OCI-M2 (cell line): ENCODE measurements around the gene ARSD.
"Not testable (repeated sequence)": the region's sequence is repeated elsewhere in the genome, so short reads cannot be mapped to it uniquely, and the experiment has no call there.

ENCODE experiments used
- DNase-seq: peaks from one replicate; lab custom pipeline; 2025; ENCODE audit not compliant: unreplicated experiment; lab: John Stamatoyannopoulos, UW

The ARSD gene

DNA sequence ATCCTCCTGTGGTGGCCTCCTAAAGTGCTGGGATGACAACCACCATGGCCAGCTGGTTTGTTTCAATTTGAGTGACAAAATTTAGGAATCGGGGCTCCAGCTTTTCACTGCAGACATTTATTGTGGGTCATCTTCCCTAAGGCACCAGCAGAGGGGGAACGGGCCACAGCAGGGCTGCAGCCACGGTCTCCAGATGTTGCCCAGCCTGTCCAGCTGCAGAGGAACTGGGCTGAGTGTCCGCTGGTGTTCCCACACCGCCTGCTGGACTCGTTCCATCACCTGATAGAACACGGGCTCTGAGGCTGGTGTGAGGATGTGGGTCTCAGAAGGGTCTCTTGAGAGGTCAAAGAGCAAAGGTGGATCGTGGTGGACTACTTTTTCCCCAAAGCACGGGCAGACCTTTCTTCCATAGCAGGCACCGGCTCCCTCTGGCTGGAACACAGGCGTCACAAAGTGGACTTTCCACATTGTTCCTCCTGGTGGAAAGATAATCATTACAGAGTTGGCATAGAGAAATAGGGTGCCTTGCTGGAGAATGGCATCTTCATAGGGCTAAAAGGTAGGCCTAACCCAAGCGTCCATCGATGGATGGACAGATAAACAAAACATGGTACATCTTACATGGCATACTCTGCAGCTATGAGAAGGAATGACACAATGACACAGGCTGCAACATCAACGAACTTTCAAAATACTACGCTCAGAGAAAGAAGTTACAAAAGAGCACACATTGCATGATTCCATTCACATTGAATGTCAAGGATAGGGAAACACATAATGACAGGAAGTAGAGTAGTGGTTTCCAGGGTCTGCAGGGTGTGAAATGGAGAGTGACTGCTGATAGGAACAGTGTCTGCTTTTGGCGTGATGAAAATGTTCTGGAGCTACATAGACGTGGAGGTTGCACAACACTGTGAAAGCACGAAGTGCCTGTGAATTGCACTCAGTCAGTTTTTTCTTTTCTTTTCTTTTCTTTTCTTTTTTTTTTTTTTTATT is 5.9 kb upstream of the ARSD start:
- no peak for DNase-seq

DNA sequence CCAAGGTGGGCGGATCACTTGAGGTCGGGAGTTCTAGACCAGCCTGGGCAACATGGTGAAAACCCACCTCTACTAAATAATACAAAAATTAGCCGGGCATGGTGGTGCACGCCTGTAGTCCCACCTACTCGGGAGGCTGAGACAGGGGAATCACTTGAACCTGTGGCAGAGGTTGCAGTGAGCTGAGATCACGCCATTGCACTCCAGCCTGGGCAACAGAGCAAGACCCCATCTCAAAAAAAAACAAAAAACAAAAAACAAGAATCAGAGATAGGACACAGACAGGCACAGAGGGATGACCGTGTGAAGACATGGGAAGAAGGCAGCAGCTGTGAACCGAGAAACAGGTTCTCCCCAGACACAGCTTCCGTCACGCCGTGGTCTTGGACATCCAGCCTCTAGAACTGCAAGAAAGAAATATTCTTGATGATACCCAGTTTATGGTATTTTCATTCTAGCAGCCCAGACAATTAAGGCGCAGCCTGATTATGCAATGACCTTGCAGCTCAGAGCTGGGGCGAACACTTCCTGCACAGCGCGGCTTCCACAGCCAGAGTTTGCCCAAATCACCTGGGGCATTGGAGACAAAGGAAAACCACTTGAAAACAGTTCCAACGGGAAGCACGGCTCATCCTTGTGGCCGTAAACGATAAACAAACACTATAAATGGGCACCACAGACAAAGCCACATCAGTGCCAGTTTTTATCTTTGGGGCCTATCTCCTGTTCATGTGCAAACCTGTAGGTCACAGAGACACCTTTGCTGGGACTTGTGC is 4.2 kb upstream of the ARSD start:
- DNase-seq, result no peak

DNA sequence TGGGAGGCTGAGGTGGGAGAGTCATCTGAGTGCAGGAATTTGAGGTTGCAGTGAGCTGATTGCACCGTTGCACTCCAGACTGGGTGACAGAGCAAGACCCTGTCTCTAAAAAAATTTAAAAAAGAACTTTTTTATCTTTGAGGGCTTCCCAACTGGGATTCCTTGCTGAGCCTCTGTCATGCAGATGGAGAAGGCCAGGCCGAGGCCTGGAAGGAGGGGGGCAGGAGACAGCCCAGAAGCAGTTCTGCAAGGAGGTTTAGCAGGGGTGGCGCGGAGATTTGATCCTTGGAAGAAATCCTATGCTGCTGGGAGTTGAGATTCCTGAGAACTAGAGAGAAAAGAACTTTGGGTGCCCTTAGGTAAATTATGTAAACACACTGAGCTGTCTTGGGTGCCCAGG is 2.5 kb upstream of the ARSD start:
- no peak for DNase-seq

DNA sequence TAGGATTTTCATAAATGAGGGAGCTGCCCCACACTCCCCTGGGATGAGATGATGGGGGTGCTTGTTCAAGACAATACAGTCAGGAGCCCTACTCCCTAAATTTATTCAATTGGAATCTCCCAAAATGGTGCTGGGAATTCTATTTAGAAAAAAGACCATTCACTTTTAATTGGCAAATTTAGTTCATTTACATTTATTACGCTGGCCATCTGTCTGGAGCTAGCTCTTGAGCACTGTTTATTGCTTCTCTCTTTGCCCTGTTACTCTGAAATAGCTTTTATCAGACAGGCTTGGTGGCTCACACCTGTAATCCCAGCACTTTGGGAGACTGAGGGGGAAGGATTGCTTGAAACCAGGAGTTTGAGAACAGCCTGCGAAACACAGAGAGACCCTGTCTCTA is 2.0 kb upstream of the ARSD start:
- no peak for DNase-seq

DNA sequence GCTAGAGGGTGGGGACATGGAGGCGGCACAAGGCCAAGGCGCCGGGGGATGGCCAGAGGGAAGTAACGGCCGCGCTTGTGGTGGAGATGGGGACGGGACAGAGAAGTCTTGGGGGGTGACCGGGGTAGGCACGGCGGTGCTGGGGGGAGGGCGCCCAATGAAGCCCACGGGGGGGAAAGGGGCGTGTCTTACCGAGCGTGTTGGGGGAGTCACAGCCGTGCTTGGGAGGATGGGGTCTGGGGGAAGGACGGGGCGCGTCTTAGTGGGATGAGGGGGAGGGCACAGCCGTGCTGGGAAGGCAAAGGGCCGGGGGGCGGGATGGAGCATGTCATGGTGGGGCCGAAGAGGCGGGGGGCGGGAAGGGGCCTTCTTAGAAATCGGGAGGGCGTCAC is 952 bp downstream of the ARSD start:
- no peak for DNase-seq

DNA sequence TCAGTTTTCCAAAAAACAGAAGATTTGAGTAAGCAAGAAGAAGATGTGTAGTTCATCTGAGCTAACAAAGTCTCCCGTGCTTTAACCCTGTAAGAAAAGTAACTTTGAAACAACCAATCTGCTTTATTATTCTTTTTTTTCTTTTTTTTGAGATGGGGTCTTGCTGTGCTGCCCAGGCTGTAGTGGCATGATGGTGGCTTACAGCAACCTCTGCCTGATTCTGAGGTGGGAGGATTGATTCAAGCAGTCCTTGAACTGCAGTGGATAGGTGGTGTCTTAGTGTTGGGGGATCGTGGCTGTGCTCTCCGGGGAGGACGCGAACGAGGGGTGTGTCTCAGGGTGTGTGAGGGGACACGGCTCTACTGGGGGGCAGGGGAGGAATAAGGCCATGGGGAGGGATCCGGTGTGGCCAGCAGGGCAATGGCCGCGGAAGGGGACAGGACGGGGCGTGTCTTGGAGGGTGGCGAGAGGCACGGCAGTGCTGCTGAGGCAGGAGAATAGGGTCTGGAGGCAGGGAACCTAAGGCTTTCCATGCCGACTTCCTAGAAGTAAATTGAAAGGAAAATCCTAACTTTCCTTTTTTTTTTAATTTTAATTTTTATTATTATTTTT is 2.4 kb downstream of the ARSD start:
- DNase-seq, result no peak

DNA sequence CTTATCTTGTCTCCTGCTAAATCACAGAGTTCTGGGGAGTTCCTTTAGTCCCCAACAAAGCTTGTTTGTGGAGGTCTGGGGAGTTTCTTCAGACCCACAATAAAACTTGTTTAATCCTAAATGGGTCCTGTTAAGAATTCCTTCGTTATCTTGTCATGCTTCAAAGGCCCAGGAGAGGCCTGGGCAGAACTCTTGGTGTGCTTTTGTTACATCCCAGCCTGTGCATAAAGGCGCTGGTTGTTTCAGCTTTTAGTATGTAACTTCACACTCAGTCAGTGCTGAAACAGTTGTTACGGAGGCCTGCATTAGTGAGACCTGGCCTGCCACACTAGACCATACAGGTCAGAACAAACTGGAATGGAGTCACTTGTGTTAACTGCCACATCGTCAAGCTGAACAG is 2.9 kb downstream of the ARSD start:
- DNase-seq, result not testable (repeated sequence)

DNA sequence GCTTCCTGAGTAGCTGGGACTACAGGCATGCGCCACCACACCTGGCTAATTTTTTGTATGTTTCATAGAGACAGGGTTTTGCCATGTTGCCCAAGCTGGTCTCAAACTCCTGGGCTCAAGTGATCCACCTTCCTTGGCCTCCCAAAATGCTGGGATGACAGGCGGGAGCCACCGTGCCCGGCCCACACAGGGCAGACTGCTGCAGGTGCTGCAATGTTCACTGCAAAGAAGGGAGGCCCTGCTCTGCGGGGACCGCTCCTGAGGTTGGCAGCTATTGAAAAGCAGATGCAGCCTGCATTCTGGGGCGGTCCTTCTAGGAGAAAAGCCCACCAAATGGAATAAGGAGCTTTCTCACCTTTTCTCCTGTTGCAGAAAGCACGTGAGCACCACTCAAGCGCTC is 5.0 kb downstream of the ARSD start:
- no peak for DNase-seq

DNA sequence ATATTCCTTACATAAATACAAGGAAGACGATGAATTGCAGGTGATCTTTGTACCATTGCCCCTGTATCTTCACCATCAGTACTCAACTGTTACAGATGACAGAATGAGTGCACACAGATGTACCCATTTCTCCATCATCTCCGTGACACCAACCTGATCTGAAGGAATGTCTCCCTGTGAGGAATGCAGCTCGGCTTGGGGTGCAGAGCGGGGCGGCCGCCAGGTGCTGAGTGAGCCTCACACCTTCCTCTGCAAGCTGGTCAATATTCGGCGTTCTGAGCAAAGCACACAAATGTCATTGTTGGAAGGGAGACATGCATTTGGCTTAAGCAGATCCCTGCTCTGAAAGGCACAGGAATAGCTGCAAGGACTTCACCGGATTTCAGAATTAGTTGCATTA is 7.4 kb downstream of the ARSD start:
- no peak for DNase-seq

DNA sequence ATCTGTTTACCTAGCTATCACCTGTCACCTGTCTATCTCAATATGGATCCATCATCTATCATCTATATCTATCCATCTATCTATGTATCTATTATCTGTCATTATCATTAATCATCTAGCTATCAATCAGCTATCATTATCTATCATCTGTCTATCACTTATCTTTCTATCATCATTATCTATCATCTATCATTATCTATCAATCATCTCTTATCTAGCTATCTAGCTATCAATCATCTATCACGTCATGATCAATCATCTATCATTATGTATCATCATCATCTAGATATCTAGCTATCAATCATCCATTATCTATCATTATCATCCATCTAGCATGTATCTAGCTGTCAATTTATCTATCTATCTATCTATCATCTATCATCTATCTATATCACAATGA is 7.9 kb downstream of the ARSD start:
- no peak for DNase-seq

DNA sequence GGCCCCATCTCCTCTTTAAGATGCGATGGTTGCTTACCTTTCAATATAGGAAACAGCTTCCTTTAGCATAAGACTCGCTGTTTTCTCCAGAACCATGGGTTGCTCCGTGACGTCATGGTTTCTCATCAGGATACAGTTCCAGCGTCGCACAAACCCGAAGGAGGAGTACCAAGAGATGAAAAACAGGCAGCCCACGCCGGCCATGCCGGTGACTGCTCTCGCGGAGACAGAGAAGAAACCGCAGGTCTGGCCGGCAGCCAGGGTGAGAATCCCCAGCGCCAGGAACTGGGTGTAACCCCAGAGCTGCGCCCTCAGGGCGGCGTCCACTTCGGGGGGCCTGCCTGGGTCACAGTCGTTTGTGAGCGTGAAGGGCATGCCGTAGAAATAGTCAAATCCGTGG is 11.4 kb downstream of the ARSD start:
- DNase-seq, result no peak

DNA sequence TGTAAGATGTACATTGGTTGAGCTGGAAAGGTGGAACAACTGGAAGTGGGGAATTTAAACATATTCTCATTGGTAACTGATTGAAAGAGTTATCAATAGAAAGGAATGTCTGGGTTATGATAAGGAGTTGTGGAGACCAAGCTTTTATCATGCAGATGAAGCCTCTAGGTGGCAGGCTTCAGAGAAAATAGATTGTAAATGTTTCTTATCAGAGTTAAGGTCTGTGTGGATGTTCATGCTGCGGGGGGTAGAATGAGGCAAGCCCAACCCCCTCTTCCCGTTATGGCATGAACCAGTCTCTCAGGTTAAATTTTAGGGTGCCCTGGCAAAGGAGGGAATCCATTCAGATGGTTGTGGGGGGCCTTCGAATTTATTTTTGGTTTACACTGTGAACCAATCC is 16.0 kb downstream of the ARSD start:
- no peak for DNase-seq

DNA sequence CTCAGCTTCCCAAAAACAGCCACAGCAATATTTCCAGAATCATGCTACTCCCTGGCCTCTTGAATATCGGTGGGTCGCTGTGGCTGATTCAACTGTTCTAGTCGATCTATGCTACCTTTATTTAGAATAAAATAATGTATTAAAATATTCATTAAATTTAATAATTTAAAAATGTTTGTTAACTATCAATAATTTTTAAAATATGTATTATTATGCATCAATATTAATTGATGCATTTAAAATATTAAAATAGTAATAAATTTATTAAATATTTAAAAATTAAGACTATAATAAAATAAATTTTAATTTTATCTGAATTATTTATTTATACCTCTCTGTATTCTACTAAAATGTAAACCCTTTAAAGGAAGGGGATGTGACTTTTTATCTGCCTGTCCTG is 19.0 kb downstream of the ARSD start:
- no peak for DNase-seq

DNA sequence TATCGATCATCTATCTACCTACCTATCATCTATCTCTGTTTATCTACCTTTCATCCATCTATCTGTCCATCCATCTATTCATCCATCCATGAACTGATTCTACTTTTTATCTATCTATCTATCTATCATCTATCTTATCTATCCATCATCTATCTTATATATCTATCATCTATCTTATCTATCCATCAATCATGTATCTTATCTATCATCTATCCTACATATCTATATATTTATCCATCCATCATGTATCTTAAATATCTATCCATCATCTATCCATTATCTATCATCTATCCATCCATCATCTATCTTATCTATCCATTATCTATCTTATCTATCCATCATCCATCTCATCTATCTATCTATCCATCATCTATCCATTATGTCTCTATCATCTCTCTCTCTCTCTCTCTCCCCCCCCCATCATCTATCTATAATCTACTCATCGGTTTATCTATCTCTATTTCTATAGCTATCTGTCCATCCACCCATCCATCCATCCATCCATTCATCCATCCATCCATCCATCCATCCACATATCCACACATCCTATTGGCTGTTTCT is 20.9 kb downstream of the ARSD start:
- DNase-seq, result no peak

DNA sequence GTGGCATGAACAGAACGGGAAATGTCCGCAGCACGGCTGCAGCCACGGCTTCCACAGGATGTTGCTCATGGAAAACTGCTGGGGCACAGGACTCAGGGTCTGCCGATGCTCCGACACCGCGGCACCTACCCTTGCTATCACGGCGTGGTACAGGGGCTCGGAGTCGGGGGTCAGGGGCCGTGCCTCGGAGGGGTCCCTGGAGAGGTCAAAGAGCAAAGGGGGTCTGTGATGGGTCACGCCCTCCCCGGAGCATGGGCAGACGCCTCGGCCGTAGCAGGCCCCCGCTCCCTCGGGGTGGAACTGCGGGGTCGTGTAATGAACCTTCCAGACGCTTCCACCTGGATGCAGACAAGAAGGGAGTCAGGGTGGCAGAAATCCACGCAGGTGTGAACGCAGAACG is 21.8 kb downstream of the ARSD start:
- DNase-seq, result no peak

DNA sequence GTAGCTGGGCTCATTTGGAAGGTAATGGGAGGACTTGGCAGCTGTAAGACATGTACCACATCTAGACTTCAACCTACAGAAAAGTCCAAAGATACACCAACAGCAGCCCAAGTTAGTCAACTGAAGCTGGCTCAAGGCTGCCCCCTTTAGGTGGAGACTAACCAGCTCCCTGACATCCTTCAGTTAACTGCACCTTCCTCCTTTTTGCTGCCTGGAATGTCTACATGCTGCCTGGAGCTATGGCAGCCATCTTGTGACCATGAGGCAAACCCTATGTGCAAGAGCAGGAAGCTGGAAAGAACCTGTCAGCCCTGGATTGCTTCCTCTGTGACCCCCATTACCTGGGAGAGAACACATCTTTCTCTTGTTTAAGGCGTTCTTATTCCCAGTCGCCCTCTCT is 25.8 kb downstream of the ARSD start:
- DNase-seq, result no peak

DNA sequence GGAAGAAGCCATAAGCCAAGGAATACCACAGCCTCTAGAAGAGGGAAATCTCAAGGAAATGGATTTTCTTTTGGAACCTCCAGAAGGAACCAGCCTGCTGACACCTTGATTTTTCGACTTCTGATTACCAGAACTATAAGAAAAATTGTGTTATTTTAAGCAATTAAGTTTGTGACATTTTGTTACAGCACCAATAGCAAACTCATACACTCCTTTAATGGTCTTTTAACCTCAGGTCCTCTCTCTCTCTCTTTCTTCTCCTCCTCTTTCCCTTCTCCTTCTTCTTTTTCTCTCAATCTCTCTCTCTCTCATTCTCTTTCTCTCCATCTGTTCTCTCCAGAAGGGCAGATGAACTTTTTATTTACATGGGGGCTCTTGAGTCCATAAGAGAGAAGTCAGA is 26.3 kb downstream of the ARSD start:
- no peak for DNase-seq

DNA sequence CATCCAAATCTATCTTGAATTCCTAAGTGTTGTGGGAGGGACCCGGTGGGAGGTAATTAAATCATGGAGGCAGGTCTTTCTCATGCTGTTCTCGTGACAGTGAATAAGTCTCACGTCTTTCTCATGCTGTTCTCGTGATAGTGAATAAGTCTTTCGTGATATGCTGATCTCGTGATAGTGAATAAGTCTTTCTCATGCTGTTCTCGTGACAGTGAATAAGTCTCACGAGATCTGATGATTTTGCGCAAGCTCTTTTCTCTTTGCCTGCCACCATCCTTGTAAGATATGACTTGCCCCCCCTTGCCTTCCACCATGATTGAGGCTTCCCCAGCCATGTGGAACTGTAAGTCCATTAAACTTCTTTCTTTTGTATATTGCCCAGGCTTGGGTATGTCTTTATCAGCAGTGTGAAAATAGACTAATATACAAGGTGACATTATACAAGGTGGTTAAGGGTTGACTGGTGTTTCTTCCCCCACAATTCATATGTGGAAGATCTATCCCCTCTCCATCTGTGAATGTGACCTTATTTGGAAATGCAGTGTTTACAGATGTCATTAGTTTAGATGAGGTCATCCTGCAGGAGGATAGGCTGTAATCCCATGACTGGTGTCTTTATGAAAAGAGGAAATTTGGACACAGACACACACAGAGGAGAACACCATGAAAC is 27.6 kb downstream of the ARSD start:
- DNase-seq, result no peak

DNA sequence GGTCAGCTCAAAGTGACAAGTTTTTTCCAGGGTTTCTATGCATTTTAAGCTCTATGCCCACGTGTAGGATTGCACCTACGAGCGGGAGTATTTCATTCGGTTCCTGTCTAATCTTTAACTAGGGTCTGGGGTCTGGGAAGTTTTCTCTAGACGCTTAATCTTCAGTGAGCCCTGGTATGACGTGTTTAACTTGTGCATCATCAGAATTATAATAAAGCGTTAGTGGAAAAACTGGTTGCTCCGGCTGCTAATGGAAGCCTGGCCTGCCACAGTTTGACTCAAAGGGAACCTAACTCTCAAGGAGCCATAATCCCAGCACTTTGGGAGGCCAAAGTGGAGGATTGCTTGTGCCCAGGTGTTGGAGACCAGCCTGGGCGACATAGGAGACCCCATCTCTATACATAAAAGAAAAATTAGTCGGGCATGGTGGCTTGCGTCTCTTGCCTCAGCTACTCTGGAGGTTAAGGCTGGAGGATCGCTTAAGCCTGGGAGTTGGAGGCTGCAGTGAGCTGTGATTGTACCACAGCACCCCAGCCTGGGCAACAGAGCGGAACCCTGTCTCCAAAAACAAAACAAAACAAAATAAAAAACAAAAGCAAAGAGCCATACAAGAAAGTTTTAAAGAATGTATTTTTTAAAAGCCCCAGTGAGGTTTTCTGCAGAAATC is 30.2 kb downstream of the ARSD start:
- DNase-seq, result no peak
